Thyroid gland (tissue), 4 donors: Measurements from ENCODE around the gene DLL1.

Experiments used
- CTCF ChIP-seq, 6 experiments: fragments of 200-600 bp in 3 of 6; fragments of 450-650 bp in 3 of 6; sonication (generic) in 3 of 6; IDR thresholded peaks; one replicate each; pipeline ENCODE4 v1.5.1; 2016 to 2019; ENCODE audit warnings: antibody characterized with exemption in 6 of 6, mild to moderate bottlenecking in 2 of 6, inconsistent platforms in 1 of 6, moderate library complexity in 1 of 6
- POLR2A ChIP-seq, 2 donors: fragments of 450-650 bp; IDR thresholded peaks; one replicate each; pipeline ENCODE4 v1.6.1; 2017; ENCODE audit warnings: antibody characterized with exemption in 2 of 2, mild to moderate bottlenecking in 2 of 2, moderate library complexity in 1 of 2

DNA sequence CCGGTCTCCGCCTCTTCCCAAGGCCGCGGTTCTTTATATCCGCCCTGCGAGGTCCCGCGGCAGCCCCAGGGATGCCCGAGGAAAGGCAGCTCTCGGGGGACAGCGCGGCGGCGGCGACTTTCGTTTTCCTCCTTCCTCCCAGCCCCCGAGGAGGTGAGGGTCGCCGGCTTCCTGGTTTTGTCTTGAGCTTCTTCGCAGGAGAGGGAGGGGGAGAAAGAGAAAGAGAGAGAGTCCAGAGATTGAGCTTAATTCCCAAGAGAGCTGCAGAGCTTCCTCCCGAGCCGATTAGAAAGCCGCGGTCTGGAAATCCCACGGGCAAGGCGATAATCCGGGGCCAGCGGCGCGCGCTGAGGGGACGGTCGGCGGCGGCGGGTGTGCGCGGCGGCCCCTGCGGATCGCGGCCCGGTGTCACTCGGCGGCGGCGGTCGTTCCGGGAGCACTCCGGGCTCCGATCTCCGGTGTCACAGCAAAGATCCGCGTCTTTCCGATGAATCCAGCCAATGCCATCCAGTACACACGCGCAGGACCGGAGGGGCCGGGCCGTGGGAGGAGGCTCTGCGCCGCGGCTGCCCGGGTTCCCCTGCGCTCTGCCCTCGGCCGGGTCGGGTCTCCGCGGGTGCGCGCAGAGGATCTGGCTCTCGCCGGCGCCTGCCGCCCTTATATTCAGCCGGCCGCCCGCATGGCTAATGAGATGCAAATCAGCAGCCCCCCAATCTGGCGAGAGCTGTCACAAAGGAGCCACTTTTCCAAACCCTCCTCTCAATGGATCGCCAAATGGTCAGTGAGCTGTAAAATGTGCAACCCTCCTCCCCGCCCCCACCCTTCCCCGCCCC, at the start of gene DLL1:
- no peak for TF ChIP-seq CTCF (IDR thresholded peaks at IDR 0.05)
- TF ChIP-seq POLR2A (IDR thresholded peaks at IDR 0.05) = peak in 1 of 2 donors; percentile 65
